GM18507 (cell line): Measurements from ENCODE around the gene NTSR1.

Experiments used
- DNase-seq: peaks from one replicate; pipeline ENCODE4 v3.0.0; 2011; ENCODE audit warnings: low read depth; ENCODE audit not compliant: insufficient read length; ENCODE audit errors: extremely low spot score
- FAIRE-seq: peaks from 2 replicates; lab custom pipeline; 2011; peaks lifted over from hg19 to GRCh38; lab: Jason Lieb, UNC

The NTSR1 gene

DNA sequence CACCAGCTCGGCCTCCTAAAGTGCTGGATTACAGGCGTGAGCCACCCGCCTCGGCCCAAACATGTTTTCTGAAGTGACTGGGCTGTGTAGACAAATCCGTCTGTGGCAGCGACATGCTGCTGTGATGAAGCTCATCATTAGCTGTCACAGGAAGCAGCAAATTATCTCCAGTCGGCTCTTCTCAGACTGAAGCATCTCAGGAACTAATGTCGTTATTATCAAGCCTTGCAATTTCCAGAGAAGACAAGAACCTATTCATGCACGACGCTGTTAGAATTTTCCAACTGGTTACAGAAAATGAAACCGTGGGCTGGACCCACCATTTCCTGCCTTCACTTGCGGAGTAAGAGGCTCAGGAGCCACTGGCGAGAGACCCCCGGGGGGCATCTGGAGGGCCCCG, 17.1 kb upstream of the NTSR1 start:
- no peak for FAIRE-seq

DNA sequence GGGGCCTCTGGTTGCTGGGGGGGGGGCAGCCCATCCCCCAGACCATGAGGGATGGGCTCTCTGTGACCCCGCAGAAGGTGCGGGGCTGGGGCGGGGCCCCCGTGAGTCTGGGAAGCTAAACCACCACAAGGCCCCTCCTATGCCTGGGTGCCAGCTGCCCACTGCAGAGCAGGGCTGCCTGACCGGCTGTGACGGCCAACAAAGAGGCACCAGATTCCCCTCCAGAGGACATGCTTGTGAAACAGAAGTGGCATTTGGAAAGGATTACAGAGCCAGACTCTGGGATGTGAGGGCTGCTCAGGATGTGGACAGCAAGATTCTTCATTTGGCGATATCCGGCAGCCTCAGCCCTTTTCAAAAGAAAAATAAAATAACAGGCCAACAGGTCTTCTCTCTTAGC, 16.5 kb upstream of the NTSR1 start:
- no peak for FAIRE-seq
- DNase-seq: no peak

More for the DNA sequence above, 17.1 kb upstream of the NTSR1 start:
- DNase-seq: no peak

GRCh38 chr20:62692801-62693523, 15.7 kb upstream of the NTSR1 start:
- DNase-seq (no peak), FAIRE-seq (no peak)

GRCh38 chr20:62693524-62693922, 15.1 kb upstream of the NTSR1 start:
- FAIRE-seq: no peak
- no peak for DNase-seq

GRCh38 chr20:62694106-62694505, 14.5 kb upstream of the NTSR1 start:
- no peak for DNase-seq
- FAIRE-seq: no peak

DNA sequence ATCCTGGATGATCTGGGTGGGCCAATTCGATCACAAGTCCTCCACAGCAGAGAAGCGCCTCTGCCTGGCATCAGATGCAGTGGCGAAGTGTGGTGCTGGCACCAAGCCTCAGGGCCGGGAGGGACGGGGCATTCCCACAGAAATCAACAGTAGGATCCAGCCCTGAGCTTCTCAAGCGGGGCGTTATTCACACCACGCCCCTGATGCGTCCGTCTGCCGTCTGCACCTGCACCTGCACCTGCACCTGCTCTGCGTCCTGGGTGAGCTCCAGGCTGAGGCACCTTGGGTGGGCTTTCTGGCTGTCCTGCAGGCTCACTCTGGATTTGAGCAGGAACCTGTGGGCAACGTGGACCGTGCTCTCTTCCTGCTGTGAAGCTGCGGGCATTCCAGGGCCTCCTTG, 13.8 kb upstream of the NTSR1 start:
- FAIRE-seq (no peak), DNase-seq (no peak)

GRCh38 chr20:62695448-62696414, 12.9 kb upstream of the NTSR1 start:
- FAIRE-seq (no peak), DNase-seq (no peak)

DNA sequence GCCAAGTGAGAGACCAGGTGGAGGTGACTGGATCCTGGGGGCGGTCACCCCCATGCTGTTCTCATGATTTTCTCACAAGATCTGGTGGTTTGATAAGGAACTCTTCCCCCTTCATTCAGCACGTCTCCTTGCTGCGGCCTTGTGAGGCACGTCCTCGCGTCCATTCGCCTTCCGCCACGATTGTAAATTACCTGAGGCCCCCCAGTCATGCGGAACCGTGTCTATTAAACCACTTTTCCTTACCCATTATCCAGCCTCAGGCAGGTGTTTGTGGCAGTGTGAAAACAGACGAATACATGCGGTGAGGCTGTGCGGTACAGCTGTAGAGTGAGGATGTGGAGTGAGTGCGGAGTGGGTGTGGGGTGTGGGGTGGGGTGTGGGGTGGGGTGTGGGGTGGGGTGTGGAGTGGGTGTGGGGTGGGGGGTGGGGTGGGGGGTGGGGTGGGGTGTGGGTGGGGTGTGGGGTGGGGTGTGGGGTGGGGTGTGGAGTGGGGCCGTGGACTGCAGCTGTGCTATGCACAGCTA, 12.1 kb upstream of the NTSR1 start:
- DNase-seq (no peak), FAIRE-seq (no peak)

GRCh38 chr20:62696989-62697388, 11.6 kb upstream of the NTSR1 start:
- DNase-seq (no peak), FAIRE-seq (no peak)

DNA sequence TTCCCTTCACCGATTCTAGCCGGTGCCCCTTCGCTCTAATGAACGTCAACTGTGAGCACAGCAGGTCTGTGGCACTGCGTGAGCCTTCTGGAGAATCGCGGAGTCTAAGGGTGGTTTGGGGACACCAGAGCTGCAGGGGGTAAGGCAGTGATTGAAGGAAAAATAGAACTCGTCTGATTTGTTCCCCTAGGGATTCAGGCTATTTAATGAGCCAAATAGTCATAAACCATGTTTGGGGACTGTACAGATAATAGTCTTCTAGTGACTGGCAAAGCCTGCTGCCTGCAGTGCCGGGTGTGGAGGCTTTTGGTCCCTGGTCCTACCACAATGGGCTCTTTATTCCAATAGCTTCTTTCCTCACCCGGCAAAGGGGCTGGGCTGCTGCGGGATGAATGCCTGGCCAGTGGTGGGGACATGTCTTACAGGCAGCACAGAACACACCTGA, 11.1 kb upstream of the NTSR1 start:
- DNase-seq (no peak), FAIRE-seq (no peak)

- FAIRE-seq: no peak
- DNase-seq: no peak
Measured at GRCh38 chr20:62698231-62698630, 10.4 kb upstream of the NTSR1 start.

DNA sequence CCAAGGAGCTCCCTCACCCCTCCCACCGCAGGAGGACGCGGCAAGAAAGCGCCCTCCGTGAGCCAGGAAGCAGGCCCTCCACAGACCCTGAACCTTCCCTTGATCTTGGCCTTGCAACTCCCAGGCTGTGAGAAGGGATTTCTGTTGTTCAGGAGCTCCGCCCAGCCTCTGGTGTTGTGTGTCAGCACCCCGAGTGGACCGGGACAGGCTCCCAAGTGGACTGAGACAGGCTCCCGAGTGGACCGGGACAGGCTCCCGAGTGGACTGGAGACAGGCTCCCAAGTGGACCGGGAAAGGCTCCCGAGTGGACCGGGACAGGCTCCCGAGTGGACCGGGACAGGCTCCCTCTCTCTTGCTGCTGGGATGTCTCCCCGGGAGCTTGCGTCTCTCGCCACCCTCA, 9.3 kb upstream of the NTSR1 start:
- FAIRE-seq (no peak), DNase-seq (no peak)

DNA sequence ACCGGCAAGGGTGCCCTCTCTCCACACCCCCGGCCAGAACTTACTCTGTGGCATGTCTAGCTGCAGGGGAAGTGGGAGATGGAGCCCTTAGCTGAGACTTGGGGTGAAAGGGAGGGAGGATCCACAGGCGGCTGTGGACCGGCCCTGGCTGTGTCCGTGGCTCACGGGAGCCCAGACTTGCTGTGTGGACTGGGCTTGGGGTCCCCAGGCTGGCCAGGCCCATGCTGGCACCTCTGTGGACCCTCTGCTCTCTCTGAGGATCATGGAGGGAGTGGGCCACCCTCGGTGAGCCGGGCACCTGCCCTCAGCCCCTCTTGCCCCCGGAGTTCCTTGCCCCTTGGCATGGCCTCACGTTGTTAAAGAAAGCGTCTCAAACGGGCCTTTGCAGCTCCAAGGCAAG, 8.9 kb upstream of the NTSR1 start:
- FAIRE-seq (no peak), DNase-seq (no peak)

GRCh38 chr20:62700261-62700930, 8.2 kb upstream of the NTSR1 start:
- no peak for DNase-seq
- FAIRE-seq: no peak

- FAIRE-seq: no peak
- DNase-seq: no peak
Measured at GRCh38 chr20:62701161-62702012, 7.2 kb upstream of the NTSR1 start.

DNA sequence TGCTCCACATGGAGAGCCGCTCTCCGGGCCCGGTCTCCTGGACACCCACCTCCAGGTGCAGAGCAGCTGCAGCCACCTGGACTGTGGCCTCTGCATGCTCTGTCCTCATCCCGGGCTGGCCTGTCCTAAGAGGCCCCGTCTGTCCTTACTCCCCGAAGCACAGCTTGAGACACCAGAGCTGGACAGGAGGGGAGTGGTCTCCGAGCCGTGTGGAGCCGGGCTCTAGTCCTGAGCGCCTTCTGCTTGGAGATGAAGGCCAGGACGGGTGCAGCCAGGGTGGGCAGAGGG, 6.7 kb upstream of the NTSR1 start:
- no peak for FAIRE-seq

GRCh38 chr20:62702895-62703852, 5.5 kb upstream of the NTSR1 start:
- FAIRE-seq (no peak), DNase-seq (no peak)

More for the DNA sequence above, 6.7 kb upstream of the NTSR1 start:
- DNase-seq: no peak

DNA sequence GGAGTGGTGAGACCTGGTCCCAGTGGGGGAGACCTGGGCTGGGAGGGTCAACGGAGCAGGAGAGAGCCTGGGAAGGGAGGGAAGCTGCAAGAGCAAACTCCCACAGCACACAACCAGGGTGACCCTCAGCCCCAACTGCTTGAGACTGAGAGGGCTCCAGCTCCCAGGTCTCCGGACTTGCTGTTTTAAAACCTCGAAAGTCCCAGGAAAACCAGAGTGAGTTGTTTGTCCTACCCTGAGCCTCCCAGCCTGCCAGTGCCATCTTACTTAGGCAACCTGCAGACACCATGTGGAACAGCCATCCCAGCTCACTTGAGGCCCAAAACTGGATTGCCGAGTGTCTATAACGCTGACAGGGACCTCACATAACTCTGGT, 4.8 kb upstream of the NTSR1 start:
- FAIRE-seq (no peak), DNase-seq (no peak)
